ENCODE results near the gene SDSL. TPM values are rescaled to one million over a fixed set of nuclear protein-coding genes. Genes with fewer than 3 reads are reported as not detected.
A peak's percentile ranks its signal among the peaks of the same experiment; 100 is the strongest.

The SDSL gene
- total and polyA plus RNA-seq, 5 donors from 2014 or later: 1.8 TPM; not detected in 4

- Mint-ChIP-seq H3K4me3 (no peak overlapping the region), H3K36me3 (no peaks in the 10 kb centered on the region), H3K27me3 (peaks cover 87% of the 10 kb centered on the region), H3K4me1 (peaks cover 0 to 19% (median 8%) of the 10 kb centered on the region in 4 donors), H3K9me3 (peaks cover 0 to 11% (median 4%) of the 10 kb centered on the region in 7 donors), H3K27ac (no peak overlapping the region)
- no peak for ATAC-seq (ENCODE audit: low read depth in 2 of 2)
- H3K4me3 ChIP-seq (ENCODE audit: low read depth, low read length): no peak overlapping the region
- H3K27ac ChIP-seq (ENCODE audit: insufficient read depth, low read length, poor library complexity, severe bottlenecking): no peak overlapping the region
- no peaks in the 10 kb centered on the region for H3K4me1 ChIP-seq (ENCODE audit: control insufficient read depth, insufficient read depth, low read length, poor library complexity, severe bottlenecking)
- H3K27me3 ChIP-seq (ENCODE audit: control insufficient read depth, insufficient read depth, low read length): peaks cover 45% of the 10 kb centered on the region
- DNase-seq: no peak
- peaks cover 0 to 3% of the 10 kb centered on the region in 2 experiments for H3K9me3 ChIP-seq (ENCODE audit: control insufficient read depth in 2 of 2, low read length in 2 of 2)
- H3K36me3 ChIP-seq (ENCODE audit: control insufficient read depth, insufficient read depth, low read length): no peaks in the 10 kb centered on the region
These were observed 56.3 kb downstream of the SDSL start for GRCh38 chr12:113478351-113479011.

DNA sequence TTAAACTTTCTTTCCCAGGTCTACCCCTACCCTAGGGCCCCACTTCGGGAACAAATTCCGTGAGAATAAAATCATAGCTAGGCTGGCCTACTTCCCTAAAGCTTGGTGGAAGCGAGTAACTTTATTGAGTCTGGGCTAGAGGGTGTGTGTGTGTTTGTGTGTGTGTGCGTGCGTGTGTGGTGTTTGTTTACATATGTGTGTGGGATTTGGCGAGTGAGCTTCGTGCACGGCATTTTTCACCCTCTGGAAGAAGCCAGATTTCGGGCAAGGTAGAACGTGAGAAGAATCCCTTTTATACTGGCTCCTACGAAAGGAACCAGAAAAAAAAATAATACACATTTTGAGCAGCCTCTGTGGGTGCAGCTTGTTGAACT, 57.0 kb downstream of the SDSL start:
- Mint-ChIP-seq H3K36me3 (no peaks in the 10 kb centered on the region), H3K4me1 (peaks cover 0 to 14% (median 6%) of the 10 kb centered on the region in 4 donors), H3K27me3 (peaks cover 85% of the 10 kb centered on the region), H3K27ac (no peak overlapping the region), H3K9me3 (peaks cover 0 to 11% (median 3%) of the 10 kb centered on the region in 7 donors), H3K4me3 (no peak overlapping the region)
- H3K4me3 ChIP-seq (ENCODE audit: low read depth, low read length): no peak overlapping the region
- no peaks in the 10 kb centered on the region for H3K36me3 ChIP-seq (ENCODE audit: control insufficient read depth, insufficient read depth, low read length)
- no peak for ATAC-seq (ENCODE audit: low read depth in 2 of 2)
- H3K4me1 ChIP-seq (ENCODE audit: control insufficient read depth, insufficient read depth, low read length, poor library complexity, severe bottlenecking): no peaks in the 10 kb centered on the region
- peaks cover 0 to 3% of the 10 kb centered on the region in 2 experiments for H3K9me3 ChIP-seq (ENCODE audit: control insufficient read depth in 2 of 2, low read length in 2 of 2)
- no peak overlapping the region for H3K27ac ChIP-seq (ENCODE audit: insufficient read depth, low read length, poor library complexity, severe bottlenecking)
- peaks cover 44% of the 10 kb centered on the region for H3K27me3 ChIP-seq (ENCODE audit: control insufficient read depth, insufficient read depth, low read length)
- no peak for DNase-seq

GRCh38 chr12:113479590-113480335, 57.6 kb downstream of the SDSL start:
- peaks cover 0 to 3% of the 10 kb centered on the region in 2 experiments for H3K9me3 ChIP-seq (ENCODE audit: control insufficient read depth in 2 of 2, low read length in 2 of 2)
- no peaks in the 10 kb centered on the region for H3K36me3 ChIP-seq (ENCODE audit: control insufficient read depth, insufficient read depth, low read length)
- ATAC-seq (ENCODE audit: low read depth in 2 of 2) (no peak), DNase-seq (peak in 2 of 3 donors; percentile 25 to 29)
- Mint-ChIP-seq H3K9me3 (peaks cover 0 to 11% (median 3%) of the 10 kb centered on the region in 7 donors), H3K27me3 (peaks cover 80% of the 10 kb centered on the region), H3K4me1 (peaks cover 0 to 9% (median 4%) of the 10 kb centered on the region in 4 donors), H3K36me3 (no peaks in the 10 kb centered on the region), H3K4me3 (no peak overlapping the region), H3K27ac (peak overlapping the region in 1 of 3 donors; percentile 23)
- H3K27me3 ChIP-seq (ENCODE audit: control insufficient read depth, insufficient read depth, low read length): peaks cover 41% of the 10 kb centered on the region
- H3K4me1 ChIP-seq (ENCODE audit: control insufficient read depth, insufficient read depth, low read length, poor library complexity, severe bottlenecking): no peaks in the 10 kb centered on the region
- no peak overlapping the region for H3K4me3 ChIP-seq (ENCODE audit: low read depth, low read length)
- H3K27ac ChIP-seq (ENCODE audit: insufficient read depth, low read length, poor library complexity, severe bottlenecking): no peak overlapping the region

DNA sequence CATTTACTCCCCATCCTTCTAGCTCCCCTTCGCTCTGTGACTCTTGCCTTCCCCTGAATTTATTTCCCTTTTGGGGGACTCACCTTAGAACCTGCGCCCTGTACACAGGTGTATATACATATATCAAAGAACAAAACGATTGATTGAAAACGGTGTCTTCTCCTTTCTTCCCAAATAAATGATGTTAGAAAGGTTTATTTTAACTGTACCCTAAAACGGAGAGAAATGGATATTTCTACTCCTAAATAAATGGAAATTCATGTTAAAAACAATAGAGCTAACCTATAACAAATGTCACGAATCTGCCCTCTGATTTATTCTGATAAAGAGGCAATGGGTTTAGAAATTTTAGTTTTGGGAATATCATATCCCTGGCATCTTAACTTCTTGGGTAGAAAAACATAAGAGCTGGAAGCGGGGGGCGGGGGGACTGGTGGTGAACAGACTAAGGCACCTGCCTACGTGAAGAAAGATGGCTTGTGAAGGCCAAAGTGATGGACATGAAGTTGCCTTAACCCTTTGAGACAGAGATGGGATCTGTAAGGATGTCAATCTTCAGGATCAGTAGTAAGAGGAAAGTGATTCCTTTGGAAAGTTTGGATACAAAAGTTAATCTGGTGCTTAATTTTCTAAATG, 58.3 kb downstream of the SDSL start:
- Histone ChIP-seq H3K27me3 (ENCODE audit: control insufficient read depth, insufficient read depth, low read length) (peaks cover 35% of the 10 kb centered on the region), H3K27ac (ENCODE audit: insufficient read depth, low read length, poor library complexity, severe bottlenecking) (no peak overlapping the region), H3K9me3 (ENCODE audit: control insufficient read depth in 2 of 2, low read length in 2 of 2) (peaks cover 0 to 3% of the 10 kb centered on the region in 2 experiments), H3K36me3 (ENCODE audit: control insufficient read depth, insufficient read depth, low read length) (no peaks in the 10 kb centered on the region), H3K4me3 (ENCODE audit: low read depth, low read length) (no peak overlapping the region), H3K4me1 (ENCODE audit: control insufficient read depth, insufficient read depth, low read length, poor library complexity, severe bottlenecking) (no peaks in the 10 kb centered on the region)
- Mint-ChIP-seq H3K4me1 (peaks cover 0 to 6% (median under 1%) of the 10 kb centered on the region in 4 donors), H3K9me3 (peaks cover 0 to 11% (median 3%) of the 10 kb centered on the region in 7 donors), H3K27ac (peak overlapping the region in 1 of 3 donors; percentile 23), H3K4me3 (no peak overlapping the region), H3K27me3 (peaks cover 80% of the 10 kb centered on the region), H3K36me3 (no peaks in the 10 kb centered on the region)
- DNase-seq: no peak
- no peak for ATAC-seq (ENCODE audit: low read depth in 2 of 2)

DNA sequence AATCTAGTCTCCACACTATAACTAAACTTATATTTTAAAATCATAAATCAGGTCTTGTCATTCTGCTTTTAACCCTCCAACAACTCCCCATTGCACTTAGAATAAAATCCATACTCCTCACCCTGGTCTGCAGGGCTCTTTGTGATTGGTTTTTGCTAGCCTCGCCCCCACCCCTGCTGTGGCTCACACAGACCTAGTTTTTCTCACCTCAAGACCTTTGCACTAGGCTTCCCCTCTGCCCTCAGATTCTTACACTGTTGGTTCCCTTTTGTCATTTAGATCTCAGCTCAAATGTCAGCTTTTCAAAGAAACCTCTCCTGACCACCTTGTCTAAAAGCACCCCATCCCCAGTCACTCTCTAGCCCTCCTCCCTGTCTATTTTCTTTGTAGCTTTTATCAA, 60.2 kb downstream of the SDSL start:
- Histone ChIP-seq H3K9me3 (ENCODE audit: control insufficient read depth in 2 of 2, low read length in 2 of 2) (peaks cover 0 to 3% of the 10 kb centered on the region in 2 experiments), H3K27me3 (ENCODE audit: control insufficient read depth, insufficient read depth, low read length) (peaks cover 35% of the 10 kb centered on the region), H3K4me1 (ENCODE audit: control insufficient read depth, insufficient read depth, low read length, poor library complexity, severe bottlenecking) (no peaks in the 10 kb centered on the region), H3K27ac (ENCODE audit: insufficient read depth, low read length, poor library complexity, severe bottlenecking) (no peak overlapping the region), H3K4me3 (ENCODE audit: low read depth, low read length) (no peak overlapping the region), H3K36me3 (ENCODE audit: control insufficient read depth, insufficient read depth, low read length) (no peaks in the 10 kb centered on the region)
- peaks cover 0 to 6% (median under 1%) of the 10 kb centered on the region in 4 donors for H3K4me1 Mint-ChIP-seq
- peaks cover 0 to 11% (median 3%) of the 10 kb centered on the region in 7 donors for H3K9me3 Mint-ChIP-seq
- H3K27me3 Mint-ChIP-seq: peaks cover 73% of the 10 kb centered on the region
- H3K4me3 Mint-ChIP-seq: no peak overlapping the region
- H3K36me3 Mint-ChIP-seq: no peaks in the 10 kb centered on the region
- no peak overlapping the region for H3K27ac Mint-ChIP-seq
- DNase-seq: no peak
- no peak for ATAC-seq (ENCODE audit: low read depth in 2 of 2)

DNA sequence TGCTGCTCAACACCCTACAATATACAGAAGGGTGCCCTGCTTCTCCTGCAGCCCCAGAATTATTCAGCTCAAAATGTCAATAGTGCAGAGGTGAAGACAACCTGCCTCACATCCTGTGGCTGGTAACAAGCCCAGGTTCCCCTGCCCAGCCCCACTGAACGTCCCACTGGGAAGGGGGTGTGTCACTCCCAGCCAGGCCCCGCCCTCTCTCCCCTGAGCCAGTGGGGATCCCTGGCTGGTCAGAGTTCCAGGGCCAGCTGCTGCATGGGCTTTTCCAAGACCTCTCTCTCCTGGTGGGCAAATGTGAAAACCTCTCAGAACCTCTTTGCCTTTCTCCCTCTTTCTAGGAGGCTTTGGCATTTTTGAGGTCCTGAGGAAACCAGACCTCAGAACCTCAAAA, 63.1 kb downstream of the SDSL start:
- ATAC-seq (ENCODE audit: low read depth in 2 of 2) (no peak), DNase-seq (no peak)
- peaks cover 29% of the 10 kb centered on the region for H3K27me3 ChIP-seq (ENCODE audit: control insufficient read depth, insufficient read depth, low read length)
- peaks cover 0 to 3% of the 10 kb centered on the region in 2 experiments for H3K9me3 ChIP-seq (ENCODE audit: control insufficient read depth in 2 of 2, low read length in 2 of 2)
- no peaks in the 10 kb centered on the region for H3K4me1 ChIP-seq (ENCODE audit: control insufficient read depth, insufficient read depth, low read length, poor library complexity, severe bottlenecking)
- no peak overlapping the region for H3K27ac ChIP-seq (ENCODE audit: insufficient read depth, low read length, poor library complexity, severe bottlenecking)
- H3K4me3 Mint-ChIP-seq: no peak overlapping the region
- no peak overlapping the region for H3K4me3 ChIP-seq (ENCODE audit: low read depth, low read length)
- no peaks in the 10 kb centered on the region for H3K36me3 ChIP-seq (ENCODE audit: control insufficient read depth, insufficient read depth, low read length)
- H3K4me1 Mint-ChIP-seq: no peaks in the 10 kb centered on the region
- H3K27me3 Mint-ChIP-seq: peaks cover 54% of the 10 kb centered on the region
- peaks cover 0 to 5% (median 4%) of the 10 kb centered on the region in 7 donors for H3K9me3 Mint-ChIP-seq
- H3K36me3 Mint-ChIP-seq: no peaks in the 10 kb centered on the region
- H3K27ac Mint-ChIP-seq: no peak overlapping the region

- Mint-ChIP-seq H3K36me3 (no peaks in the 10 kb centered on the region), H3K4me3 (no peak overlapping the region), H3K27me3 (peaks cover 41% of the 10 kb centered on the region), H3K4me1 (no peaks in the 10 kb centered on the region), H3K27ac (no peak overlapping the region), H3K9me3 (peaks cover 0 to 6% (median 2%) of the 10 kb centered on the region in 7 donors)
- DNase-seq: no peak
- Histone ChIP-seq H3K27ac (ENCODE audit: insufficient read depth, low read length, poor library complexity, severe bottlenecking) (no peak overlapping the region), H3K27me3 (ENCODE audit: control insufficient read depth, insufficient read depth, low read length) (peaks cover 17% of the 10 kb centered on the region), H3K36me3 (ENCODE audit: control insufficient read depth, insufficient read depth, low read length) (no peaks in the 10 kb centered on the region), H3K4me1 (ENCODE audit: control insufficient read depth, insufficient read depth, low read length, poor library complexity, severe bottlenecking) (no peaks in the 10 kb centered on the region), H3K4me3 (ENCODE audit: low read depth, low read length) (no peak overlapping the region), H3K9me3 (ENCODE audit: control insufficient read depth in 2 of 2, low read length in 2 of 2) (no peaks in the 10 kb centered on the region)
- ATAC-seq (ENCODE audit: low read depth in 2 of 2): no peak
These were observed 64.5 kb downstream of the SDSL start for GRCh38 chr12:113486722-113487121.
